HG02970 (cell line): ENCODE measurements around the gene ZNF232.
"Not testable (repeated sequence)": the region's sequence is repeated elsewhere in the genome, so short reads cannot be mapped to it uniquely, and the experiment has no call there.

Source experiments
- ATAC-seq: cut with Tn5 transposase; IDR thresholded peaks from one replicate; pipeline ENCODE4 v1.9.1; 2021; ENCODE audit warnings: mild to moderate bottlenecking, moderate library complexity, moderate number of reproducible peaks; ENCODE audit not compliant: unreplicated experiment, low FRiP score

The ZNF232 gene

GRCh38 chr17:5130687-5131086 lies 19.0 kb upstream of the ZNF232 start:
- ATAC-seq = not testable (repeated sequence)

GRCh38 chr17:5130261-5130660 lies 18.6 kb upstream of the ZNF232 start:
- not testable (repeated sequence) for ATAC-seq

- ATAC-seq = not testable (repeated sequence)
Measured at GRCh38 chr17:5129770-5130169, 18.1 kb upstream of the ZNF232 start.

DNA sequence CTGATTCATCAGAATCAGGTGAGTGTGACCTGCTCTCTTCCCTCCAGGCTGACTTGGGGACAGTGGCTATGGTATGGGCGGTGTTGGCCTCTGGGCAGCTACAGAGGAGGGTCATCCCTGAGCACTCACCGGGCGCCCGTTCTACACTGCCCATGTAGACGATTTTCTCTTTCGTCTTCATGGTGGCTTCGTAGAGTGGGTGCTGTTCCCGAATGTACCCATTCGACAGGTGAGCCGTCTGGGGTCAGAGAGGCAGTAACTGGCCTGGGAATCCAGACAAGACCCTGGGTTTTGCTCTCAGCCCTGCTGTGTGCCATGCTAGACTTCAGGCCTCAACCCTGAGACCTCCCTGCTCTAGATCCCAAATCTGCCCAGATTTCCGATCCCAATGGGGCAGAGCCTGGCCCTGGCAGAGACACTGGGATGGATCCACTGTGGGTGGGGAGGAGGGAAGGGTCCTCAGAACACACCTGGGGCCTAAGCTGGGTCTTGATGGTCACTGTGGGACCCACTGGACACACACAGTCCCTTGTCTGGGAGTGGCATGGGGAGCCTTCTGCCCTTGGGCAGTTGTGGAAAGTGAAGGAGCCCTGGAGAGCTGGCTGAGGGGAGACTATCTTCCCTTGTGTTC lies 17.3 kb upstream of the ZNF232 start:
- ATAC-seq = no peak

GRCh38 chr17:5128387-5128786 lies 16.7 kb upstream of the ZNF232 start:
- not testable (repeated sequence) for ATAC-seq

GRCh38 chr17:5127910-5128309 lies 16.2 kb upstream of the ZNF232 start:
- ATAC-seq = no peak

DNA sequence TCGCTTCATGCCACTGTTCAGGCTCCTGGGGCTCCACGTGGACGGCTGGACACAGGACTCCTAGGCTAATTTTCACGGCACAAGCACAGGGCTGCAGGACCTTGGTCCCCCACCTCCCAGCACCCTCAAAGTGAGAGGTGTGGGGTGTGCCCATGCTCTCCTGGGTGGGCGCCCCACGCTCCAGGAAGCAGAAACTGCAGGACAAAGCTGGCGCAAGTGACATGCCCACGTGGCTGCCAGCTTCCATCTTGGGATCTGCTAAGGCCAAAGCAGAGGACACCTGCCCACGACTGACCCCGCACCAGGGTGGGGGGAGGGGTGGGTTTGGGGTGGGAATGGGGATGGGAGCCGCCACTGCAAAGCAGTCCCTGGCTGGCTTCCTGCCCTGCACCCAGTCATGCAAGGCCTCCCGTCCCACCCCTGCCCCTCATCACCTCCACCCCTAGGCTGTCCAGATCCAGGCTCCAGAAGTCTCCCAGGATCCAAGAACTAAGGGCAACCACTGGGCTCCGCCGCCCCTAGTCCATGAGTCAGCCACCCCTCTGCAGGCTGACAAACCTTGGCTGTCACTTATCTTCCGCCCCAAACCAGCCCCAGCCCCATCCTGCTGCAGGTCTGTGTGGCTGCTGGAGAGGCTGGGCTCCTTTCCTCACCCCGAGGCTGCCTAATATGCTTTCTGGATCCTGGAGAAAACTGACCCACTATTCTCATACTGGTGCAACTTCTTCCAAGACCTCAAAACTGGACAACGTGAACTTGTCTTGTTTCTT lies 15.2 kb upstream of the ZNF232 start:
- no peak for ATAC-seq

- not testable (repeated sequence) for ATAC-seq
Measured at GRCh38 chr17:5124896-5125295, 13.2 kb upstream of the ZNF232 start.

GRCh38 chr17:5124125-5124760 lies 12.6 kb upstream of the ZNF232 start:
- not testable (repeated sequence) for ATAC-seq

- ATAC-seq = no peak
Measured at GRCh38 chr17:5123343-5124124, 11.9 kb upstream of the ZNF232 start.

GRCh38 chr17:5122586-5123342 lies 11.1 kb upstream of the ZNF232 start:
- no peak for ATAC-seq

GRCh38 chr17:5122056-5122455 lies 10.4 kb upstream of the ZNF232 start:
- ATAC-seq = not testable (repeated sequence)

- ATAC-seq = no peak
Measured at GRCh38 chr17:5121186-5121841, 9.6 kb upstream of the ZNF232 start.

- not testable (repeated sequence) for ATAC-seq
Measured at GRCh38 chr17:5120436-5121185, 8.9 kb upstream of the ZNF232 start.

DNA sequence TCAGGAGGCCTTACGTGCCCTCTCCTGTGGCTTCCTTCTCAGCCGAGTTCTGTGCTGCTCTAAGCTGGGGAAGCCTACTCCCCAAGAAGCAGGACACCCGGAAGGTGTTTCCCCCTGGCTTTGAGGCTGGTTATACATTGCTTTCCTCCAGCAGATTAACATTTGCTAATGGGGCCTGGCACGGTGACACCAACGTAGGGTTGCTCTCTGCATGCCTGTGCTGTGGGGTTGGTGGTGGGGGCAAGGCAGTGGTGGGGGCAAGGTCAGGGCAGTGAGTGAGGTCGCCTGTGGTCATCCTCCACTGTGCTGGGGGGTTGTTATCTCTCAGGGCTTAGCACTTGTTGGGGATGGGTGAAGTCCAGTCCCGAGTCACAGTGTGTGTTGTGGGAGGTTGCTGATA lies 8.4 kb upstream of the ZNF232 start:
- ATAC-seq = no peak

DNA sequence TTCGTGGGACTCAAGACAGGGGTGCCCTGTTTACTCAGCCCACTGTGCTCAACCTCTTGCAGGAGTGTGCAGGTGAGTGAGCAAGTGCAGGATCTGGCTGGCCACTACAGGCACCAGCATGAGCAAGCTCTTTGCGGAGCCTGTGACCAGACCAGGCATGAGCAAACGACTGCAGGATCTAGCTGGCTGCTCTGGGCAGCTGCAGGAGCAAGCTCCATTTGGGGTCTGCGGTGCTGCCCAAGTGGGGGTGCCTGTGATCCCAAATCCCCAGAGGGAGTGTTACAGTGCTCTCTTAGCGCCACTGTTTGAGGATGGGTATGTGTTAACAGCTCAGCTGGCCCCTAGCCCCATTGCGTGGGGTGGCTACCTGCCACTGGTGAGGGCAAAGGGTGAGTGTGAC lies 6.5 kb upstream of the ZNF232 start:
- no peak for ATAC-seq

GRCh38 chr17:5115673-5116651 lies 4.3 kb upstream of the ZNF232 start, which contains the start of gene USP6:
TSS of gene USP6 (plus strand) at chr17:5116032. CDS start at chr17:5130368, 14,336 bp downstream.
- no peak for ATAC-seq

DNA sequence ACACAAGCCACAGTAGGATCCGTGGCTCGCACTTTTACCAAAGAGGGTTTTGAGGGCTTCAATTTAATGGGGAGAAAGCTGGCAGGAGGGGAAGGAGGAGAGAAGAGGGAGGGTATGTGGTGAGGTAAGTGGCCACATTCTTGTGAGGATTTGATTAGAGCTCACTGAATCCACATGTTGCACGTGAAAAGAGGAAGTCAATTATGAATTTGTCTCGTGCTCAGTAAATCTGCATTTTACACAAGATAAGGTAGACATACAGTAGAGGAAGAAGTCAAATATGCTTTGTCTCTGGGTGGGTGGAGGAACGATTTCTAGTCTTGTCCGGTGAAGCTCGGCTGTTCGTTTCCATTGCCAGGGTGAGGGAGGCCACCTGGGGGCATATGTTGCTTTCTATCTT lies 862 bp downstream of the ZNF232 start:
- ATAC-seq = no peak
